Measurements from ENCODE around the gene SLC22A17.

Gene SLC22A17

GRCh38 chr14:23307687-23308644 is 44.7 kb downstream of the SLC22A17 start:
- no peak for DNase-seq (ENCODE audit: low spot score)

GRCh38 chr14:23307146-23307530 is 45.5 kb downstream of the SLC22A17 start:
- no peak for DNase-seq (ENCODE audit: low spot score)

GRCh38 chr14:23306412-23307145 is 46.1 kb downstream of the SLC22A17 start, which contains the start of gene BCL2L2:
TSS of gene BCL2L2 (plus strand) at chr14:23306833. CDS start at chr14:23307768, 935 bp downstream.
- peak; percentile 66 for DNase-seq (ENCODE audit: low spot score)

- peak; percentile 25 for DNase-seq (ENCODE audit: low spot score)
Observed at GRCh38 chr14:23302290-23303225, 50.1 kb downstream of the SLC22A17 start, which contains the start of gene PPP1R3E. TSS of gene PPP1R3E (minus strand) at chr14:23302859. CDS start at chr14:23302576, 283 bp downstream.

DNA sequence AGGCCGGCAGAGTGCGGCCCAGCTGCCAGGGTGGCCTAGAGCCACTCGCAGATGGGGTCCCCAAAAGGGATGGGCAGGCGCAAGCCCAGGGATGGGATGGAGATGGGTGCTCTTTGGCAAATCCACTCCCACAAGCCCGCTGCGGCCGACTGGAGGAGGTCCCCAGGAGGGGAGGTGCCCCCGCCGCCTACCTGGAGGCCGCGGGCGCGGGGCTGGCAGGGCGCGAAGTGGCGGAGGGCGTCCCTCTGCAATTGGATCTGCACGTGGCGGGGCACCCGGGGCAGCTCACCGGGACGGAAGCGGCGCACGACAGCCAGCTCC is 50.8 kb downstream of the SLC22A17 start:
- DNase-seq (ENCODE audit: low spot score) = no peak

GRCh38 chr14:23301288-23301968 is 51.3 kb downstream of the SLC22A17 start:
- peak; percentile 98 for DNase-seq (ENCODE audit: low spot score)

- peak; percentile 28 for DNase-seq (ENCODE audit: low spot score)
Observed at GRCh38 chr14:23300687-23301223, 51.9 kb downstream of the SLC22A17 start.

GRCh38 chr14:23299986-23300686 is 52.6 kb downstream of the SLC22A17 start:
- DNase-seq (ENCODE audit: low spot score) = no peak

DNA sequence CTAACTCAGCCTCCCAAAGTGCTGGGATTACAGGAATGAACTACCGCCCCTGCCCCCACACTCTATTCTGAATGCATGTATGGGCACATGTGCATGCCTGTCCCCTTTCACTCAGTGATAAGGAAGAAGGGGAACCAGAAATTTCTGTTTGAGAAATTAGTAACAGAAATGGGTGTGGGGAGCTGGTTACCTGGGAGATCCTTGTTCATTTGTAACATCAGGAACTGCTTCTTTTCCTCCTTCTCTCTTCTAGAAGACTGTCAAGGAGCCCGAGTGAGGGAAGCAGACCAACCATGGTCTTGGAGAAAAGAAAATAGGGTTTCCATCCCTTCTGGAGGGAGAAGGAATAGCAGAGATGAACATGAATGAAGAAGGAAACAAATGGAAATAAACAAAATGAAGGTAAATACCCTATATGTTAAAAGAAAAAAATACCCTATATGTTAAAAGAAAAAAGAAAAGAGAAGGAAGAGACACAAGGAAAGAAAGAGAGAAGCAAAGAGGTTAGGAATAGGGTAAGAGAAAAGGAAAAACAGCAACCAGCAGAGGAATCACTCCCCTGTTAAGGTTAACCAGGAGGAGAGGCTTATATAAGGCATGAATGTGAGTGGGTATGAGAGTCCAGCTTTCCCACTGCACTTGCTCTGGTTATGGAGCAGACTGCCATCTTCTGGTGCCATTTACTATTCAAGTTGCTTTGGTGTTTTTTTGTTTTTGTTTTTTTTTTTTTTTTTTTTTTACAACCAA is 53.3 kb downstream of the SLC22A17 start:
- DNase-seq (ENCODE audit: low spot score) = peak; percentile 33

DNA sequence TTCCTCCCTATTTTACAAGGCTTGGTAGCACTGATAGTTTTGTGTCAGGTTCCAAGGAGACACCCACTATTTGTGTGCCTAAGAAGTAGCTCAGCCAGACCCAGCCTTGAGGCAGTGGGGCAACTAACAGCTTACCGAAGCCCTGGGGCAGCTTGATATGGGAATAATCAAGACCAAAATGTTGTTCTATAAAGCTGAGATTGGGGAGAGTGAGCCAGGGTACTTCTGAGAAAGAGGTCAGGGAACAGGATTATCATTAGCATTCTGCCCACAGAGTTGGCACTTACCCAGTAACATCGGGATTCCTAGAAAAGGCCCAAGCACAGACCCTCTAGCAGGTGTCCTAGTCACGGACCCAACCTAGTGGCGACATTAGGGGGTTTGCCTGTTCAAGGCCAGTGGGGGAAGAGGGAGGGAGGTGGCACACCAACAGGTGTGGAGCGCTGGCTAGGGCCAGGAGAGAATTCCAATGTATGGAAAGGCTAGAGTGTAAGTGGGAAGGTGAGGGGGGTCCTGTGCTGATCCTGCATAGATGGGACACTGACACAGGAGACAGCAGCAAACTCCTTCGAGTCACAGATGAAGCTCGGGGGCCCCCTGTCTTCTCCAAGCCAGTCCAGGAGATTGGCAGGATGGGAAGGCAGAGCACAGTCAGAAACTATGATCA is 54.9 kb downstream of the SLC22A17 start:
- DNase-seq (ENCODE audit: low spot score) = no peak

DNA sequence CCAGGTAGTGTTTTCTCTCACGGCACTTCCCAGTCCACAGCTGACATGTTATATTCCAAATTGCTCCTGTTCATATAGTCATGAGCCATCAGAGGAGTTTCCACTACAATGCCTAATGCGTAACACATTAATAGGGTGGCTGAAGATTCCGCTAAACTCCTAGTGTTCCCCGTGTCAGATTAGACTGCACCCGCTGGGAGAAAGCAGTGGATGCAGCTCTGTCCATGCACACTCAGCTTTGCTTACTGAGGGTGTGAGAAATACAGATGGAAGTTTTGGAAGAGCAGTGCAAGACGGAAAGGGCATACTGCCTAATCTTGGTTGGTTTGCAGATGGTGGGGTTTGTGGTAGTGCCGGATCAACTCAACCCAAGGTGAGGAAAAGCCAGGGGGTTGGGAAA is 55.6 kb downstream of the SLC22A17 start:
- no peak for DNase-seq (ENCODE audit: low spot score)
